DMS114 treated with DMSO at 0.1 percent for 48 hours (cell line): Measurements from ENCODE around the gene SIDT2.

ENCODE experiments used
- DNase-seq: peaks from one replicate; lab custom pipeline; 2025; ENCODE audit not compliant: unreplicated experiment; lab: John Stamatoyannopoulos, UW

Gene SIDT2

DNA sequence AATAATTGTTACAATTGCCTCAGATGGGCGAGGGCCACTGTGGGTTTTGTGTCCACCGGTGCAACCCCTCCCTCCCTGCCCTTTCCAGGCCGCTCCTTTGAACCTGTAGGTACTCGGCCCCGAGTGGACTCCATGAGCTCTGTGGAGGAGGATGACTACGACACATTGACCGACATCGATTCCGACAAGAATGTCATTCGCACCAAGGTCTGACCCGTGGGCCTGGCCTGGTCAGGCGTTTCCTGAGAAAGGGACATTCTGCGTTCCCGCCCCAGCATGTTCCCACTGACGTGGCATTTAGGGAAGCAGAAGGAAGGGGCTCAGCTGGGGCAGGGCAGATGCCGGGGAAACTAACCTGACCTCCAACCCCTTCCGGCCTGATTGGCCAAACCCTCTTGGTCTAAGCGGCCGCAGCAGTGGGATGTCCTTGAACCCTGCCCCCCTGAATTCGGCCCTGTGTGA is 10.1 kb downstream of the SIDT2 start:
- no peak for DNase-seq

DNA sequence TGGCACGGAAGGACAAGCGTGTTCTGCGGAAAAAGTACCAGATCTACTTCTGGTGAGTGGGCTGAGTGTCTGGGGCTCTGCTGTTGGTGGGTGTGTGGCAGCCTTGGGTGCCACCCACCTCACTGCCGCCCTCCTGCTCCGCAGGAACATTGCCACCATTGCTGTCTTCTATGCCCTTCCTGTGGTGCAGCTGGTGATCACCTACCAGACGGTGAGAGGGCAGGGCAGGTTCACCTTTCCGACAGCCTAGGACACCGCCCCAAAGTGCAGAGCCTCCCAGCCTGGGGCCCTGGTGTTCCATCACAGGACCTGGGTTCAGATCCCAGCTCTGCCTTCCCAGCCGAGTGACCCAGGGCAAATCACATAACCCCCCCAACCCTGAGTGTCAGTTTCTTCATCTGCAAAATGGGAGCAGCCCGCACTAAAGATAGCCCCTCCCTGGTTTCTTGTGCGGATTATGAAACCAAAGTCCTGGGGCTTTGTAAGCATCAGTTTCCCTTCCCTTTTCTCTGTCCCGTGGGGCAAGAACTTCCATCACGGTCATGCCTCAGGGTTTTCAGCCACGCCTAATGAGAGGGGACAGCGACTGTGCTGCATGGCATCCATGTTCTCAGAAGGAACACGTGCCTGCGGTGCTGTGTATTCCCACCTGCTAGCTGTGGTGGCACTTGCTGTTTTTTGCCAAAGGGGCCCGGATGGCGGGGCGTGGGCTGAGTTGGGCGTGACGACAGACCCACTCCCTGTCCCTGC is 10.8 kb downstream of the SIDT2 start:
- no peak for DNase-seq

GRCh38 chr11:117189941-117190544 is 11.5 kb downstream of the SIDT2 start:
- DNase-seq: no peak

GRCh38 chr11:117191680-117192400 is 13.3 kb downstream of the SIDT2 start:
- no peak for DNase-seq

GRCh38 chr11:117192401-117192875 is 13.9 kb downstream of the SIDT2 start:
- DNase-seq: no peak

DNA sequence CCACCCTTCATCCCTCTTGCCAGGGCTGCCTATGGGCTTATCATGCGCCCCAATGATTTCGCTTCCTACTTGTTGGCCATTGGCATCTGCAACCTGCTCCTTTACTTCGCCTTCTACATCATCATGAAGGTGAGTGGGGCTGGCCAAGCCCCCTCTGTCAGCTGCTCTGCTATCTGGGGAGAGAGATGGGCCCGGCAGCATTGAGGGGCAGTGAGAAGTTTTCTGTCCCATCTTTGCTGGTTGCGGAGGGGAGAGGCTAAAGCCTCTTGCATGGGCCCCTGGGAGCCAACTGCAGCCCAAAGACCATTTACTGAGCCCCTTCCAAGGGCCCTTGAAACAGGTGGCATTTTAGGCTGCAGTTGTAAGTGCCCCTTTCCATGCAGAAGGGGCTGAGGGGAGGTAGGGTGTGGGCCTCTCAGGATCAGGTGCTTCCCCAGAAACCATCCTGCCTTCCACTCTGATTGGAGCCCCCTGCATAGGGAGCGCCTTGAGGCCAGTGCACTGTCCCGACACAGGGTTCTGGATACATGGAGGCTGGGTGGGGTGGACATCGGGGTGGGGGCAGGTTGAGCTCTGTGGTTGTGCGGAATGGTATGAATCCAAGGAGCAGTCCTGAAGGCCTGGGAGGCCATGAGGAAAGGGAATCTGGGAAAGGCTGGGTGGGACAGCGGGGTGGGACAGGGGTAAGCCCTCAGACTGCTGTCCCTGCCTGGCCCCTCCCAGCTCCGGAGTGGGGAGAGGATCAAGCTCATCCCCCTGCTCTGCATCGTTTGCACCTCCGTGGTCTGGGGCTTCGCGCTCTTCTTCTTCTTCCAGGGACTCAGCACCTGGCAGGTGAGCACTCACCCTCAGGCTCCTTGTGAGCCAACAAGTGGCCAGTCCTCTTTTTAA is 14.8 kb downstream of the SIDT2 start:
- DNase-seq: no peak

- DNase-seq: no peak
Measured at GRCh38 chr11:117194267-117194666, 15.7 kb downstream of the SIDT2 start.

GRCh38 chr11:117195258-117195657 is 16.7 kb downstream of the SIDT2 start:
- DNase-seq: no peak

- DNase-seq: no peak
Measured at GRCh38 chr11:117195761-117196160, 17.2 kb downstream of the SIDT2 start.

DNA sequence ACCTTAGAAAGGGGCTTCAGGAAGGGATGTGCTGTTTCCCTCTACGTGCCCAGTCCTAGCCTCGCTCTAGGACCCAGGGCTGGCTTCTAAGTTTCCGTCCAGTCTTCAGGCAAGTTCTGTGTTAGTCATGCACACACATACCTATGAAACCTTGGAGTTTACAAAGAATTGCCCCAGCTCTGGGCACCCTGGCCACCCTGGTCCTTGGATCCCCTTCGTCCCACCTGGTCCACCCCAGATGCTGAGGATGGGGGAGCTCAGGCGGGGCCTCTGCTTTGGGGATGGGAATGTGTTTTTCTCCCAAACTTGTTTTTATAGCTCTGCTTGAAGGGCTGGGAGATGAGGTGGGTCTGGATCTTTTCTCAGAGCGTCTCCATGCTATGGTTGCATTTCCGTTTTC is 18.5 kb downstream of the SIDT2 start:
- no peak for DNase-seq

DNA sequence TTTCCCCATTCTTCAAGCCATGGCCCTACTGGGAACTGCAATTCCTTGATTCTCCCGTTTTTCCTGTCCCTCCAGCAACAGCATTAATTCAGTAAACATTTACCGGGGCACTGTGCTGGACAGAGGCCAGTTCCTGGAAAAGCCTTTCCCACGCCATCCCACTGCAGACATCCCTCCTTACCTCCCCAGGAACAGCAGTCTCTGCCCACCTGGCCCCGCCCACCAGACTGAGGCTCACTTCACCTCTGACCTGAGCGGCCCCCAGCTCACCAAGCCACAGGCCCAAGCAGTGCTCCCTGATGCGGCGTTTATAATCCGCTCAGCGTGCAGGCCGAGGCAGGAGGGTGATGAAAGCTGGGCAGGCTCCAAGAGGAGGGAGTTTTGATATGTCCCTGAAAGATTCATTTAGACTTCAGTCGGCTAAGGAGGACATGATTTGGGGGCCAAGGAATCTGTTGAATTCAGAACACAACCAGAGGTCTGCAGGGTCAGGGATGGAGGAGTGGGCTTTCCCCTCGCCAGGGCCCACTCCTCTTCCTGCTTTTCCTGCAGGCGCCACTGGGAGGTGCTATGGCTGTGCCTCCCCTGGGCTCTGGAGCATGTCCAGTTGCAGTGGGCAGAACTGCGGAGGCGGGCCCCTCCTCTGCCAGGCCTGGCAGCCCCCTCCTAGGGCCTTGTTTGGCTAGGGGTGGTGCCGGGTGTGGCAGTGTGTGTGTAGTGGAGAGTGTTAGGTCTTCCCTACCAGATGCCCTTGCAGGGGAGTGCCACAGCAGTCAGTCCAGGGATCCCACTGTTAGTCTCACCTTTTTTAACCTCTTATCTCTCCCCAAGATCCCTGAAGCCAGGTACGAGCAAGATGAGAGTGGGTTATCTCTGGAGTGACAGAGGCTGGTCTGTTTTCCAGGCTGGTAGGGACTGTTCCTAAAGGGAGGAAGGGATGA is 19.2 kb downstream of the SIDT2 start:
- DNase-seq: no peak

GRCh38 chr11:117198613-117199012 is 20.1 kb downstream of the SIDT2 start:
- DNase-seq: no peak

DNA sequence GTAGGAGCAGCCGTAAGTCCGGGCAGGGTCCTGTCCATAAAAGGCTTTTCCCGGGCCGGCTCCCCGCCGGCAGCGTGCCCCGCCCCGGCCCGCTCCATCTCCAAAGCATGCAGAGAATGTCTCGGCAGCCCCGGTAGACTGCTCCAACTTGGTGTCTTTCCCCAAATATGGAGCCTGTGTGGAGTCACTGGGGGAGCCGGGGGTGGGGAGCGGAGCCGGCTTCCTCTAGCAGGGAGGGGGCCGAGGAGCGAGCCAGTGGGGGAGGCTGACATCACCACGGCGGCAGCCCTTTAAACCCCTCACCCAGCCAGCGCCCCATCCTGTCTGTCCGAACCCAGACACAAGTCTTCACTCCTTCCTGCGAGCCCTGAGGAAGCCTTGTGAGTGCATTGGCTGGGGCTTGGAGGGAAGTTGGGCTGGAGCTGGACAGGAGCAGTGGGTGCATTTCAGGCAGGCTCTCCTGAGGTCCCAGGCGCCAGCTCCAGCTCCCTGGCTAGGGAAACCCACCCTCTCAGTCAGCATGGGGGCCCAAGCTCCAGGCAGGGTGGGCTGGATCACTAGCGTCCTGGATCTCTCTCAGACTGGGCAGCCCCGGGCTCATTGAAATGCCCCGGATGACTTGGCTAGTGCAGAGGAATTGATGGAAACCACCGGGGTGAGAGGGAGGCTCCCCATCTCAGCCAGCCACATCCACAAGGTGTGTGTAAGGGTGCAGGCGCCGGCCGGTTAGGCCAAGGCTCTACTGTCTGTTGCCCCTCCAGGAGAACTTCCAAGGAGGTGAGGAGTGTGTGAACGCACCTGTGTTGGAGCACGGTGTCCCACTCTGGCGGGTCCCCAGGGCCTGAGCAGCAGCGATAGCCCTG is 20.7 kb downstream of the SIDT2 start, which contains the start of gene TAGLN:
TSS of gene TAGLN (plus strand) at position 318 of the 863 bp plus-strand sequence. CDS start 3,644 bp downstream, outside the sequence.
- DNase-seq: no peak

GRCh38 chr11:117199916-117200812 is 21.6 kb downstream of the SIDT2 start:
- DNase-seq: no peak

GRCh38 chr11:117200813-117201657 is 22.5 kb downstream of the SIDT2 start:
- DNase-seq: no peak

GRCh38 chr11:117201658-117202305 is 23.2 kb downstream of the SIDT2 start:
- no peak for DNase-seq
